HCT116 (cell line): ENCODE results near the gene GSTT4. TPM values are rescaled to one million over a fixed set of nuclear protein-coding genes. Genes with fewer than 3 reads are reported as not detected.

Source experiments
- ATAC-seq: fragments of 200-7000 bp; cut with Tn5 transposase; 2 replicates; pipeline ENCODE4 v1.9.1; 2020; ENCODE audit warnings: mild to moderate bottlenecking, moderate library complexity
- BruUV-seq: library from RNA; stranded (reverse); fragments of 400-500 nt; replicated peaks from 2 replicates; lab custom pipeline; 2021; lab: Mats Ljungman, UMichigan
- CTCF ChIA-PET: fragments of 300-600 bp; sonication (Branson Sonifier 250); formaldehyde crosslinking; loops from one replicate; lab custom pipeline; 2021; ENCODE audit warnings: antibody characterized with exemption; lab: Charles Lee
- POLR2A ChIA-PET: fragments of 300-600, 350-600 bp; sonication (Branson Sonifier 250); formaldehyde crosslinking; loops from one replicate; lab custom pipeline; 2021; ENCODE audit warnings: antibody characterized with exemption; lab: Charles Lee
- RAD21 ChIA-PET, 2 experiments: fragments of 300-600 bp; sonication (Branson Sonifier 250); formaldehyde crosslinking; loops; one replicate each; lab custom pipeline; 2023; ENCODE audit warnings: low total read pairs in 2 of 2; ENCODE audit not compliant: uncharacterized antibody in 2 of 2, unreplicated experiment in 2 of 2, low non-redundant PET in 1 of 2; lab: Charles Lee
- DNase-seq: peaks from one replicate; pipeline ENCODE4 v3.0.0-alpha.2; 2010; ENCODE audit warnings: low read depth, low spot score
- H2AFZ ChIP-seq: fragments of 200-600 bp; shearing (Covaris generic), sonication (generic); 2 replicates; pipeline ENCODE4 v1.6.1; 2017; ENCODE audit warnings: low read depth, mixed run types, mixed read lengths, antibody characterized with exemption, low read length; ENCODE audit not compliant: poor library complexity, severe bottlenecking
- H3K27ac ChIP-seq: 2 replicates; pipeline ENCODE4 v1.5.1; 2012; ENCODE audit warnings: low read depth, low read length
- H3K27me3 ChIP-seq: fragments of 200-600 bp; sonication (generic); 2 replicates; pipeline ENCODE4 v1.6.1; 2016; ENCODE audit warnings: mixed run types, low read length, mixed read lengths; ENCODE audit not compliant: insufficient read depth
- H3K36me3 ChIP-seq, 2 experiments: fragments of 200-500 bp in 1 of 2; fragments of 200-600 bp in 1 of 2; sonication (Bioruptor generic) in 1 of 2; sonication (generic) in 1 of 2; 2 replicates each; pipeline versions ENCODE4 v1.5.1 to v1.6.1; 2014 to 2016; ENCODE audit warnings: low read length in 2 of 2, inconsistent platforms in 1 of 2, mixed read lengths in 1 of 2, mixed run types in 1 of 2; ENCODE audit not compliant: insufficient read depth in 2 of 2, control insufficient read depth in 1 of 2
- H3K4me1 ChIP-seq, 2 experiments: fragments of 200-600 bp in 1 of 2; sonication (generic) in 1 of 2; 2 replicates each; pipeline versions ENCODE4 v1.5.1 to v1.6.1; 2012 to 2017; ENCODE audit warnings: low read length in 2 of 2, inconsistent platforms in 1 of 2, mild to moderate bottlenecking in 1 of 2, mixed read lengths in 1 of 2, mixed run types in 1 of 2, moderate library complexity in 1 of 2; ENCODE audit not compliant: insufficient read depth in 2 of 2, control insufficient read depth in 1 of 2
- H3K4me2 ChIP-seq: fragments of 200-600 bp; sonication (generic); 2 replicates; pipeline ENCODE4 v1.6.1; 2017; ENCODE audit warnings: mixed run types, low read length, mixed read lengths
- H3K4me3 ChIP-seq, 2 experiments: fragments of 200-600 bp in 1 of 2; sonication (generic) in 1 of 2; replicated peaks in 1 of 2; 2 replicates each; pipeline ENCODE4 v1.5.1; 2011 to 2016; ENCODE audit warnings: low read length in 2 of 2, control low read depth in 1 of 2, low read depth in 1 of 2, mild to moderate bottlenecking in 1 of 2, mixed read lengths in 1 of 2, mixed run types in 1 of 2
- H3K79me2 ChIP-seq: fragments of 200-600 bp; sonication (generic); 2 replicates; pipeline ENCODE4 v1.6.1; 2017; ENCODE audit warnings: mild to moderate bottlenecking, mixed run types, low read length, moderate library complexity, mixed read lengths; ENCODE audit not compliant: insufficient read depth
- H3K9ac ChIP-seq: fragments of 200-600 bp; sonication (generic); 2 replicates; pipeline ENCODE4 v1.6.1; 2016; ENCODE audit warnings: low read length, mixed read lengths
- H3K9me2 ChIP-seq: fragments of 200-600 bp; sonication (generic), shearing (Covaris generic); 2 replicates; pipeline ENCODE4 v1.6.1; 2017; ENCODE audit warnings: mixed run types, mild to moderate bottlenecking, moderate library complexity; ENCODE audit not compliant: insufficient read depth
- H3K9me3 ChIP-seq, 2 experiments: fragments of 200-500 bp in 1 of 2; fragments of 200-600 bp in 1 of 2; sonication (Bioruptor generic) in 1 of 2; sonication (generic) in 1 of 2; 2 replicates each; pipeline ENCODE4 v1.6.1; 2014 to 2017; ENCODE audit warnings: low read length in 2 of 2, mixed read lengths in 2 of 2, inconsistent platforms in 1 of 2, low read depth in 1 of 2, mild to moderate bottlenecking in 1 of 2, mixed run types in 1 of 2, moderate library complexity in 1 of 2; ENCODE audit not compliant: control insufficient read depth in 1 of 2, insufficient read depth in 1 of 2
- H4K20me1 ChIP-seq: fragments of 200-600 bp; sonication (generic), shearing (Covaris generic); 2 replicates; pipeline ENCODE4 v1.6.1; 2017; ENCODE audit warnings: mixed run types, mild to moderate bottlenecking, moderate library complexity; ENCODE audit not compliant: insufficient read depth
- CBX3 ChIP-seq: IDR thresholded peaks from 2 replicates; pipeline ENCODE4 v1.6.1; 2012; ENCODE audit warnings: low read depth
- CEBPB ChIP-seq: IDR thresholded peaks from 2 replicates; pipeline ENCODE4 v1.6.1; 2012; ENCODE audit warnings: low read depth
- CTCF ChIP-seq, 3 experiments: fragments of 200-600 bp in 1 of 3; sonication (generic) in 1 of 3; IDR thresholded peaks in 2 of 3; conservative IDR thresholded peaks in 1 of 3; 2 replicates each; pipeline ENCODE4 v1.5.1; 2012 to 2017; ENCODE audit warnings: low read depth in 2 of 3, low read length in 2 of 3, antibody characterized with exemption in 1 of 3, borderline replicate concordance in 1 of 3, control low read depth in 1 of 3, mild to moderate bottlenecking in 1 of 3, mixed read lengths in 1 of 3, mixed run types in 1 of 3, moderate library complexity in 1 of 3; ENCODE audit not compliant: insufficient read depth in 1 of 3
- REST ChIP-seq: IDR thresholded peaks from 2 replicates; pipeline ENCODE4 v1.6.1; 2012; ENCODE audit warnings: low read depth
- SIN3A ChIP-seq: IDR thresholded peaks from 2 replicates; pipeline ENCODE4 v1.6.1; 2012; ENCODE audit warnings: low read depth
- SRF ChIP-seq: IDR thresholded peaks from 2 replicates; pipeline ENCODE4 v1.6.1; 2012; ENCODE audit warnings: low read depth
- TCF7L2 ChIP-seq: IDR thresholded peaks from 2 replicates; pipeline ENCODE4 v1.7.0; 2011; ENCODE audit warnings: borderline replicate concordance, inconsistent platforms; ENCODE audit not compliant: insufficient read depth, insufficient read length; ENCODE audit errors: extremely low read depth
- ZFX ChIP-seq: fragments of 450-650 bp; IDR thresholded peaks from 2 replicates; pipeline ENCODE4 v1.6.1; 2017
- ZNF274 ChIP-seq: fragments of 200-500 bp; sonication (Bioruptor generic); IDR thresholded peaks from 2 replicates; pipeline ENCODE4 v1.6.1; 2014; ENCODE audit warnings: mild to moderate bottlenecking, low read depth, low read length, inconsistent platforms
- intact Hi-C: fragments of 100-400 bp; cut with micrococcal nuclease; formaldehyde crosslinking; loops from 2 replicates; pipeline ENCODE4 v1.10.0; 2022
- total RNA-seq: library from RNA; stranded (reverse); gene quantifications from one replicate; pipeline ENCODE4 v1.2.1, GENCODE V29; 2021; ENCODE audit not compliant: unreplicated experiment

Gene GSTT4
- total RNA-seq, 1 experiment from 2014 or later, result not detected

- no peak overlapping the region for H3K27ac ChIP-seq
- no peaks in the 10 kb centered on the region for H4K20me1 ChIP-seq
- no peak overlapping the region for H2AFZ ChIP-seq
- ATAC-seq (no peak), DNase-seq (no peak)
- H3K79me2 ChIP-seq, result peaks cover 95% of the 10 kb centered on the region
- H3K9me3 ChIP-seq, result no peaks in the 10 kb centered on the region
- BruUV-seq, result no TSS peak
- H3K27me3 ChIP-seq, result no peaks in the 10 kb centered on the region
- no peak overlapping the region for H3K9ac ChIP-seq
- H3K4me2 ChIP-seq, result no peak overlapping the region
- intact Hi-C loops, result no loop called here
- no peaks in the 10 kb centered on the region for H3K9me2 ChIP-seq
- TF ChIP-seq CTCF (IDR thresholded peaks at IDR 0.05 in 2 of 3, conservative IDR thresholded peaks at IDR 0.05 in 1 of 3; ENCODE audit: borderline replicate concordance in 1 of 3, insufficient read depth in 1 of 3, low read depth in 2 of 3, low read length in 2 of 3), result no peak
- TF ChIP-seq SRF, result no peak
- TF ChIP-seq CBX3, result no peak
- no peak for TF ChIP-seq CEBPB
- no peak for TF ChIP-seq ZFX
- TF ChIP-seq TCF7L2, result no peak
- TF ChIP-seq REST, result no peak
- TF ChIP-seq SIN3A, result no peak
- TF ChIP-seq ZNF274, result no peak
- ChIA-PET POLR2A (no interaction called here), RAD21 (no interaction called here), CTCF (no interaction called here)
- H3K36me3 ChIP-seq, result no peaks in the 10 kb centered on the region
- H3K4me1 ChIP-seq, result no peaks in the 10 kb centered on the region
- H3K4me3 ChIP-seq, result no peak overlapping the region
Observed at GRCh38 chr22:24026733-24027132, 21.5 kb upstream of the GSTT4 start.
